ENCODE measurements around the gene ANGPTL2.

The ANGPTL2 gene

GRCh38 chr9:127116088-127116726 is 6.2 kb downstream of the ANGPTL2 start:
- TF ChIP-seq CTCF (IDR thresholded peaks at IDR 0.05; ENCODE audit: extremely low read depth, missing control alignments): no peak
- DNase-seq (ENCODE audit: low spot score): no peak

GRCh38 chr9:127114606-127115005 is 7.8 kb downstream of the ANGPTL2 start:
- no peak for DNase-seq (ENCODE audit: low spot score)
- no peak for TF ChIP-seq CTCF (IDR thresholded peaks at IDR 0.05; ENCODE audit: extremely low read depth, missing control alignments)

- TF ChIP-seq CTCF (IDR thresholded peaks at IDR 0.05; ENCODE audit: extremely low read depth, missing control alignments): no peak
- DNase-seq (ENCODE audit: low spot score): no peak
Observed at GRCh38 chr9:127113191-127113972, 9.1 kb downstream of the ANGPTL2 start.

- TF ChIP-seq CTCF (IDR thresholded peaks at IDR 0.05; ENCODE audit: extremely low read depth, missing control alignments): no peak
- no peak for DNase-seq (ENCODE audit: low spot score)
Observed at GRCh38 chr9:127112735-127113161, 9.7 kb downstream of the ANGPTL2 start.

- no peak for TF ChIP-seq CTCF (IDR thresholded peaks at IDR 0.05; ENCODE audit: extremely low read depth, missing control alignments)
- no peak for DNase-seq (ENCODE audit: low spot score)
Observed at GRCh38 chr9:127112056-127112455, 10.4 kb downstream of the ANGPTL2 start.

- DNase-seq (ENCODE audit: low spot score): no peak
- TF ChIP-seq CTCF (IDR thresholded peaks at IDR 0.05; ENCODE audit: extremely low read depth, missing control alignments): no peak
Observed at GRCh38 chr9:127109212-127109711, 13.2 kb downstream of the ANGPTL2 start.
